VCaP (cell line): ENCODE measurements around the gene SDK1.
"Not testable (repeated sequence)": the region's sequence is repeated elsewhere in the genome, so short reads cannot be mapped to it uniquely, and the experiment has no call there.

Experiments used
- H3K27ac ChIP-seq: fragments of 450-650 bp; 2 replicates; pipeline ENCODE4 v1.5.1; 2017
- TF ChIP-seq, protein P1 (sequence below): fragments of 450-650 bp; conservative IDR thresholded peaks from 2 replicates; pipeline ENCODE4 v1.5.1; 2017; ENCODE audit warnings: mild to moderate bottlenecking, moderate library complexity

The SDK1 gene

DNA sequence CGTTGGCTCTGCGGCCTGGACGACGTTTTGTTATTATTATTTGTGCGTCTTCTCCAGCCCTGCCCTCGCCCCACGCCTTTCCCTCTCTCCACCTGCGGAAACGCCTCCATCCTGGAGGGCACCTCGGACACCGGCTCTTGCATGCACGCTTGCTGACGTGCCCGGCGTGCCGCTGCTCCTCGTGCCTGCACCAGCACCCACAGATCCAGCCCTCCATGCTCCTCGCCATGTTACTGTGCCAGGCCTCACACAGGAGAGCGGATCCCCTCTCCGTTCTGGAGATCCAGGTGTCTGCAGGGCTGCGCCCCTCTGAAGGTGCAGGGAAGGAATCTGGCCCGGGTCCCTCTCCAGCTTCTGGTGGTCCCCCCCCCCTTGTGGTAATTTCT lies 1007.1 kb downstream of the SDK1 start:
- no peak overlapping the region for H3K27ac ChIP-seq
- TF ChIP-seq, protein P1, sequence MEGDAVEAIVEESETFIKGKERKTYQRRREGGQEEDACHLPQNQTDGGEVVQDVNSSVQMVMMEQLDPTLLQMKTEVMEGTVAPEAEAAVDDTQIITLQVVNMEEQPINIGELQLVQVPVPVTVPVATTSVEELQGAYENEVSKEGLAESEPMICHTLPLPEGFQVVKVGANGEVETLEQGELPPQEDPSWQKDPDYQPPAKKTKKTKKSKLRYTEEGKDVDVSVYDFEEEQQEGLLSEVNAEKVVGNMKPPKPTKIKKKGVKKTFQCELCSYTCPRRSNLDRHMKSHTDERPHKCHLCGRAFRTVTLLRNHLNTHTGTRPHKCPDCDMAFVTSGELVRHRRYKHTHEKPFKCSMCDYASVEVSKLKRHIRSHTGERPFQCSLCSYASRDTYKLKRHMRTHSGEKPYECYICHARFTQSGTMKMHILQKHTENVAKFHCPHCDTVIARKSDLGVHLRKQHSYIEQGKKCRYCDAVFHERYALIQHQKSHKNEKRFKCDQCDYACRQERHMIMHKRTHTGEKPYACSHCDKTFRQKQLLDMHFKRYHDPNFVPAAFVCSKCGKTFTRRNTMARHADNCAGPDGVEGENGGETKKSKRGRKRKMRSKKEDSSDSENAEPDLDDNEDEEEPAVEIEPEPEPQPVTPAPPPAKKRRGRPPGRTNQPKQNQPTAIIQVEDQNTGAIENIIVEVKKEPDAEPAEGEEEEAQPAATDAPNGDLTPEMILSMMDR = no peak

DNA sequence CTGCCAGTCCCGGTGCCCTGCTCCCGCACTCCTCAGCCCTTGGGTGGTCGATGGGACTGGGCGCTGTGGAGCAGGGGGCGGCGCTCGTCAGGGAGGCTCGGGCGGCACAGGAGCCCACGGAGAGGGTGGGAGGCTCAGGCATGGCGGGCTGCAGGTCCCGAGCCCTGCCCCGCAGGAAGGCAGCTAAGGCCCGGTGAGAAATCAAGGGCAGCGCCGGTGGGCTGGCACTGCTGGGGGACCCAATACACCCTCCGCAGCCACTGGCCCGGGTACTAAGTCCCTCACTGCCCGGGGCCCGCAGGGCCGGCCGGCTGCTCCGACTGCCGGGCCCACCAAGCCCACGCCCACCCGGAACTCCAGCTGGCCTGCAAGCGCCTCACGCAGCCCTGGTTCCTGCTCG lies 1012.9 kb downstream of the SDK1 start:
- not testable (repeated sequence) for H3K27ac ChIP-seq

DNA sequence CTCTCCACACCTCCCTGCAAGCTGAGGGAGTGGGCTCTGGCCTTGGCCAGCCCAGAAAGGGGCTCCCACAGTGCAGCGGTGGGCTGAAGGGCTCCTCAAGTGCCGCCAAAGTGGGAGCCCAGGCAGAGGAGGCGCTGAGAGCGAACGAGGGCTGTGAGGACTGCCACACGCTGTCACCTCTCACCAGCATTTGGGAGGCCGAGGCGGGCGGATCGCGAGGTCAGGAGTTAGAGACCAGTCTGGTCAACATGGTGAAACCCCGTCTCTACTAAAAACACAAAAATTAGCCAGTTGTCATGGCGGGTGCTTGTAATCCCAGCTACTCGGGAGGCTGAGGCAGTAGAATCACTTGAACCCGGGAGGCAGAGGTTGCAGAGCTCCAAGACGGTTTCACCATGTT lies 1013.3 kb downstream of the SDK1 start:
- H3K27ac ChIP-seq = not testable (repeated sequence)
